ENCODE measurements around the gene CABP1.

GRCh38 chr12:120652656-120653435 lies 12.4 kb downstream of the CABP1 start:
- no peak for TF ChIP-seq CTCF (IDR thresholded peaks at IDR 0.05)
- no peak for TF ChIP-seq POLR2A (IDR thresholded peaks at IDR 0.05)
- no peak for TF ChIP-seq POLR2AphosphoS5 (IDR thresholded peaks at IDR 0.05)
- no peak for TF ChIP-seq EP300 (IDR thresholded peaks at IDR 0.05)
